ENCODE data around the gene CARD9. TPM values are rescaled to one million over a fixed set of nuclear protein-coding genes. Genes with fewer than 3 reads are reported as not detected.

CARD9 gene
- total and polyA plus RNA-seq, 2 donors (not counting 1 experiment from before 2014, with no cell fraction given) = 0.69 to 3.3 TPM

- H3K4me2 ChIP-seq (ENCODE audit: extremely low read depth, insufficient read depth, low read length) = no peak overlapping the region
- DNase-seq (ENCODE audit: low read depth in 2 of 2) = no peak
- no peaks in the 10 kb centered on the region for H3K4me1 ChIP-seq (ENCODE audit: control insufficient read depth, extremely low read depth, insufficient read depth, low read length)
- H3K36me3 ChIP-seq (ENCODE audit: control insufficient read depth, insufficient read depth, low read length) = peaks cover 39% of the 10 kb centered on the region
- no peak overlapping the region for H3K9ac ChIP-seq (ENCODE audit: insufficient read depth, low read length)
- H3K27ac ChIP-seq (ENCODE audit: insufficient read depth, low read length) = no peak overlapping the region
- H3K9me3 ChIP-seq (ENCODE audit: control insufficient read depth, insufficient read depth, low read depth, low read length) = no peaks in the 10 kb centered on the region
- H2AFZ ChIP-seq (ENCODE audit: low read length) = no peak overlapping the region
- H3K4me3 ChIP-seq (replicated peaks in 1 of 4; ENCODE audit: control extremely low read depth in 1 of 4, insufficient read depth in 1 of 4, low read depth in 3 of 4, low read length in 4 of 4) = no peak overlapping the region
- no peaks in the 10 kb centered on the region for H4K20me1 ChIP-seq (ENCODE audit: control insufficient read depth, extremely low read depth, insufficient read depth, low read length)
- no peak for TF ChIP-seq CTCF (conservative IDR thresholded peaks at IDR 0.05 in 1 of 2, IDR thresholded peaks at IDR 0.05 in 1 of 2; ENCODE audit: low read depth in 1 of 2, low read length in 2 of 2)
- TF ChIP-seq EZH2 (IDR thresholded peaks at IDR 0.05; ENCODE audit: low read length, missing control alignments) = no peak
- no peaks in the 10 kb centered on the region for H3K79me2 ChIP-seq (ENCODE audit: control insufficient read depth, insufficient read depth, low read length)
- H3K27me3 ChIP-seq (ENCODE audit: control insufficient read depth, insufficient read depth, low read length) = no peaks in the 10 kb centered on the region
Measured at GRCh38 chr9:136391737-136392537, 18.5 kb upstream of the CARD9 start.

- H3K9ac ChIP-seq (ENCODE audit: insufficient read depth, low read length) = no peak overlapping the region
- no peaks in the 10 kb centered on the region for H3K27me3 ChIP-seq (ENCODE audit: control insufficient read depth, insufficient read depth, low read length)
- no peaks in the 10 kb centered on the region for H3K9me3 ChIP-seq (ENCODE audit: control insufficient read depth, insufficient read depth, low read depth, low read length)
- H3K27ac ChIP-seq (ENCODE audit: insufficient read depth, low read length) = no peak overlapping the region
- peaks cover 27% of the 10 kb centered on the region for H3K36me3 ChIP-seq (ENCODE audit: control insufficient read depth, insufficient read depth, low read length)
- no peaks in the 10 kb centered on the region for H3K79me2 ChIP-seq (ENCODE audit: control insufficient read depth, insufficient read depth, low read length)
- H3K4me3 ChIP-seq (replicated peaks in 1 of 4; ENCODE audit: control extremely low read depth in 1 of 4, insufficient read depth in 1 of 4, low read depth in 3 of 4, low read length in 4 of 4) = no peak overlapping the region
- DNase-seq (ENCODE audit: low read depth in 2 of 2) = no peak
- H3K4me2 ChIP-seq (ENCODE audit: extremely low read depth, insufficient read depth, low read length) = no peak overlapping the region
- TF ChIP-seq EZH2 (IDR thresholded peaks at IDR 0.05; ENCODE audit: low read length, missing control alignments) (no peak), CTCF (conservative IDR thresholded peaks at IDR 0.05 in 1 of 2, IDR thresholded peaks at IDR 0.05 in 1 of 2; ENCODE audit: low read depth in 1 of 2, low read length in 2 of 2) (no peak)
- H3K4me1 ChIP-seq (ENCODE audit: control insufficient read depth, extremely low read depth, insufficient read depth, low read length) = no peaks in the 10 kb centered on the region
- no peak overlapping the region for H2AFZ ChIP-seq (ENCODE audit: low read length)
- H4K20me1 ChIP-seq (ENCODE audit: control insufficient read depth, extremely low read depth, insufficient read depth, low read length) = no peaks in the 10 kb centered on the region
Measured at GRCh38 chr9:136389396-136389795, 15.9 kb upstream of the CARD9 start.

- no peaks in the 10 kb centered on the region for H3K9me3 ChIP-seq (ENCODE audit: control insufficient read depth, insufficient read depth, low read depth, low read length)
Measured at GRCh38 chr9:136387217-136387616, 13.7 kb upstream of the CARD9 start.

More at GRCh38 chr9:136387217-136387616, 13.7 kb upstream of the CARD9 start:
- Histone ChIP-seq H3K27ac (ENCODE audit: insufficient read depth, low read length) (no peak overlapping the region), H3K27me3 (ENCODE audit: control insufficient read depth, insufficient read depth, low read length) (no peaks in the 10 kb centered on the region), H3K36me3 (ENCODE audit: control insufficient read depth, insufficient read depth, low read length) (peaks cover 34% of the 10 kb centered on the region), H3K9ac (ENCODE audit: insufficient read depth, low read length) (no peak overlapping the region), H2AFZ (ENCODE audit: low read length) (no peak overlapping the region), H3K4me2 (ENCODE audit: extremely low read depth, insufficient read depth, low read length) (no peak overlapping the region), H3K79me2 (ENCODE audit: control insufficient read depth, insufficient read depth, low read length) (no peaks in the 10 kb centered on the region), H3K4me3 (replicated peaks in 1 of 4; ENCODE audit: control extremely low read depth in 1 of 4, insufficient read depth in 1 of 4, low read depth in 3 of 4, low read length in 4 of 4) (no peak overlapping the region), H3K4me1 (ENCODE audit: control insufficient read depth, extremely low read depth, insufficient read depth, low read length) (no peaks in the 10 kb centered on the region), H4K20me1 (ENCODE audit: control insufficient read depth, extremely low read depth, insufficient read depth, low read length) (no peaks in the 10 kb centered on the region)
- DNase-seq (ENCODE audit: low read depth in 2 of 2) = no peak
- TF ChIP-seq CTCF (conservative IDR thresholded peaks at IDR 0.05 in 1 of 2, IDR thresholded peaks at IDR 0.05 in 1 of 2; ENCODE audit: low read depth in 1 of 2, low read length in 2 of 2) = no peak

Measured in fibroblast of lung (primary cell).